BLaER1 treated with 17β-estradiol and CSF1 and Interleukin-3, amounts not matched to agents 10 nM and 100 nM (cell line): ENCODE results near the gene FGD5.
A peak's percentile ranks its signal among the peaks of the same experiment; 100 is the strongest.

Experiments
- H3K27ac ChIP-seq, 11 experiments: shearing (Covaris generic); formaldehyde crosslinking; 2 replicates each; pipeline ENCODE4 v1.8.1; 2022
- H3K27me3 ChIP-seq, 11 experiments: shearing (Covaris generic); formaldehyde crosslinking; 2 replicates each; pipeline ENCODE4 v1.8.1; 2022
- H3K36me3 ChIP-seq, 11 experiments: shearing (Covaris generic); formaldehyde crosslinking; 2 replicates each; pipeline ENCODE4 v1.8.1; 2022
- H3K4me1 ChIP-seq, 10 experiments: shearing (Covaris generic); formaldehyde crosslinking; 2 replicates each; pipeline ENCODE4 v1.8.1; 2022
- H3K4me2 ChIP-seq, 11 experiments: shearing (Covaris generic); formaldehyde crosslinking; 2 replicates each; pipeline ENCODE4 v1.8.1; 2022
- H3K4me3 ChIP-seq, 10 experiments: shearing (Covaris generic); formaldehyde crosslinking; 2 replicates each; pipeline ENCODE4 v1.8.1; 2022
- H3K9ac ChIP-seq, 11 experiments: shearing (Covaris generic); formaldehyde crosslinking; 2 replicates each; pipeline ENCODE4 v1.8.1; 2022
- H3K9me3 ChIP-seq, 11 experiments: shearing (Covaris generic); formaldehyde crosslinking; replicated peaks in 1 of 11; 2 replicates each; pipeline ENCODE4 v1.8.1; 2022
- H4K20me1 ChIP-seq, 11 experiments: shearing (Covaris generic); formaldehyde crosslinking; 2 replicates each; pipeline ENCODE4 v1.8.1; 2022
- Cebpa-rat ChIP-seq, 11 experiments: shearing (Covaris generic); IDR thresholded peaks; 2 replicates each; pipeline ENCODE4 v1.8.1; 2022

FGD5 gene

GRCh38 chr3:14913926-14914778, 95.4 kb downstream of the FGD5 start:
- Histone ChIP-seq H3K27ac (no peak overlapping the region), H3K9ac (no peak overlapping the region), H4K20me1 (no peaks in the 10 kb centered on the region; a peak in 1 of 22 replicates), H3K36me3 (no peaks in the 10 kb centered on the region), H3K27me3 (no peaks in the 10 kb centered on the region), H3K4me1 (no peaks in the 10 kb centered on the region; a peak in 3 of 20 replicates), H3K4me2 (no peak overlapping the region), H3K9me3 (no peaks in the 10 kb centered on the region), H3K4me3 (no peak overlapping the region)
- no peak for TF ChIP-seq Cebpa-rat (IDR thresholded peaks at IDR 0.05)

GRCh38 chr3:14914779-14915117, 96.0 kb downstream of the FGD5 start:
- H3K9me3 ChIP-seq, result no peaks in the 10 kb centered on the region
- H3K27me3 ChIP-seq, result no peaks in the 10 kb centered on the region
- H3K4me1 ChIP-seq, result no peaks in the 10 kb centered on the region; a peak in 1 of 20 replicates
- TF ChIP-seq Cebpa-rat (IDR thresholded peaks at IDR 0.05), result no peak
- H3K4me2 ChIP-seq, result no peak overlapping the region
- no peak overlapping the region for H3K9ac ChIP-seq
- H3K4me3 ChIP-seq, result no peak overlapping the region
- H3K36me3 ChIP-seq, result no peaks in the 10 kb centered on the region
- no peak overlapping the region for H3K27ac ChIP-seq
- H4K20me1 ChIP-seq, result no peaks in the 10 kb centered on the region; a peak in 1 of 22 replicates

- H3K9me3 ChIP-seq, result no peaks in the 10 kb centered on the region
These were observed 97.0 kb downstream of the FGD5 start for GRCh38 chr3:14915636-14916222.

GRCh38 chr3:14918356-14918860, 99.6 kb downstream of the FGD5 start:
- Histone ChIP-seq H3K27ac (no peak overlapping the region), H3K4me1 (peaks cover 0 to 6% (median 0%) of the 10 kb centered on the region in 10 experiments; a peak in 2 of 20 replicates), H3K36me3 (no peaks in the 10 kb centered on the region), H3K4me3 (no peak overlapping the region), H3K9ac (no peak overlapping the region), H4K20me1 (peaks cover 0 to 6% (median 0%) of the 10 kb centered on the region in 11 experiments; a peak in 2 of 22 replicates), H3K4me2 (no peak overlapping the region), H3K9me3 (no peaks in the 10 kb centered on the region), H3K27me3 (no peaks in the 10 kb centered on the region)
- TF ChIP-seq Cebpa-rat (IDR thresholded peaks at IDR 0.05), result no peak

More at GRCh38 chr3:14915636-14916222, 97.0 kb downstream of the FGD5 start:
- H3K4me3 ChIP-seq, result no peak overlapping the region
- H3K27me3 ChIP-seq, result no peaks in the 10 kb centered on the region
- no peaks in the 10 kb centered on the region for H3K36me3 ChIP-seq
- H3K4me1 ChIP-seq, result peaks cover 0 to under 1% (median 0%) of the 10 kb centered on the region in 10 experiments; a peak in 1 of 20 replicates
- H3K27ac ChIP-seq, result no peak overlapping the region
- no peaks in the 10 kb centered on the region; a peak in 1 of 22 replicates for H4K20me1 ChIP-seq
- no peak overlapping the region for H3K4me2 ChIP-seq
- no peak overlapping the region for H3K9ac ChIP-seq
- no peak for TF ChIP-seq Cebpa-rat (IDR thresholded peaks at IDR 0.05)

GRCh38 chr3:14920536-14920935, 101.8 kb downstream of the FGD5 start:
- Histone ChIP-seq H3K4me3 (no peak overlapping the region), H4K20me1 (peaks cover 0 to 6% (median 0%) of the 10 kb centered on the region in 11 experiments; a peak in 2 of 22 replicates), H3K9ac (no peak overlapping the region), H3K36me3 (no peaks in the 10 kb centered on the region), H3K4me1 (peaks cover 0 to 6% (median 0%) of the 10 kb centered on the region in 10 experiments; a peak in 2 of 20 replicates), H3K4me2 (peak overlapping the region in 1 of 11 experiments; percentile 47; a peak in 1 of 22 replicates), H3K9me3 (no peaks in the 10 kb centered on the region), H3K27ac (no peak overlapping the region), H3K27me3 (no peaks in the 10 kb centered on the region)
- TF ChIP-seq Cebpa-rat (IDR thresholded peaks at IDR 0.05), result no peak

GRCh38 chr3:14921034-14921616, 102.4 kb downstream of the FGD5 start:
- H4K20me1 ChIP-seq, result peaks cover 0 to 6% (median 0%) of the 10 kb centered on the region in 11 experiments; a peak in 2 of 22 replicates
- no peaks in the 10 kb centered on the region for H3K36me3 ChIP-seq
- H3K4me1 ChIP-seq, result peaks cover 0 to 8% (median 0%) of the 10 kb centered on the region in 10 experiments; a peak in 2 of 20 replicates
- H3K27me3 ChIP-seq, result no peaks in the 10 kb centered on the region
- no peak overlapping the region for H3K4me3 ChIP-seq
- no peaks in the 10 kb centered on the region for H3K9me3 ChIP-seq
- H3K4me2 ChIP-seq, result peak overlapping the region in 1 of 11 experiments; percentile 47; a peak in 2 of 22 replicates
- no peak overlapping the region for H3K27ac ChIP-seq
- no peak for TF ChIP-seq Cebpa-rat (IDR thresholded peaks at IDR 0.05)
- no peak overlapping the region for H3K9ac ChIP-seq

DNA sequence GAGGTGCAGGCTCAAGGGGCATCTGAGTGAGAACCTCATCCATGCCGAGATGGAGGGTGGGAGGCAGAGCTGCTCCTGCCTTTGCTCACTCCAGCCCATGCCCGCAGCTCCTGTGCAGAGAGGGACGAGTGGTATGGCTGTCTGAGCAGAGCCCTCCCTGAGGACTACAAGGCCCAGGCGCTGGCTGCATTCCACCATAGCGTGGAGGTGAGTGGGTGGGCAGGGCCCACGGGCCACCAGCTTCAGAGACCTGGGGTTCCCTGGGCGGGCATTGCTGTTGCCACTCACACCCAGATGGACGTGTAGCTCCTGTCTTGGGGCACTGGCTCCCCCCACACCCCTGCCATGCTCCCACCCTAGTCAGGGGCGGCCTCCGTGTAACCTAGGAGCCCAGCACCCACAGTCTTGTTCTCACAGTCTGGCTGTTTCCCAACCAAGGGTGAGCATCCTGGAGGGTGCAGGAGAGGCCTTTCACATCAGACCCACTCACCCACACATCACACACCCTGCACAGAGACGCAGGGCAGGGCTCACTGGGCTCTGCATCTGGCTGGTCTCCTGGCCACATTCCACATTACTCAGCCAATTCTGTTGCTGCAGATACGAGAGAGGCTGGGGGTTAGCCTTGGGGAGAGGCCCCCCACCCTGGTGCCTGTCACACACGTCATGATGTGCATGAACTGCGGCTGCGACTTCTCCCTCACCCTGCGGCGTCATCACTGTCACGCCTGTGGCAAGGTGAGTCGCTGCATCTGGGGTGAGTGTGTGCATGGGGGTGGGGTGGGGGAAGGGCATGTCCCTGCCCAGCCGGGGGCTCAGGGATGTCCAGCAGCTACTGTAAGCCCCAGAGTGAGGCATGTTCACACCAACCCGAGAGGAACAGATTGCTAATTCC, 103.3 kb downstream of the FGD5 start:
- no peak overlapping the region for H3K4me2 ChIP-seq
- H3K9me3 ChIP-seq, result no peaks in the 10 kb centered on the region
- no peaks in the 10 kb centered on the region for H3K27me3 ChIP-seq
- no peak for TF ChIP-seq Cebpa-rat (IDR thresholded peaks at IDR 0.05)
- H3K4me3 ChIP-seq, result no peak overlapping the region
- H3K36me3 ChIP-seq, result no peaks in the 10 kb centered on the region
- H3K4me1 ChIP-seq, result peaks cover 0 to 9% (median 0%) of the 10 kb centered on the region in 10 experiments; a peak in 2 of 20 replicates
- H3K9ac ChIP-seq, result no peak overlapping the region
- no peak overlapping the region for H3K27ac ChIP-seq
- H4K20me1 ChIP-seq, result peaks cover 0 to 6% (median 0%) of the 10 kb centered on the region in 11 experiments; a peak in 2 of 22 replicates

DNA sequence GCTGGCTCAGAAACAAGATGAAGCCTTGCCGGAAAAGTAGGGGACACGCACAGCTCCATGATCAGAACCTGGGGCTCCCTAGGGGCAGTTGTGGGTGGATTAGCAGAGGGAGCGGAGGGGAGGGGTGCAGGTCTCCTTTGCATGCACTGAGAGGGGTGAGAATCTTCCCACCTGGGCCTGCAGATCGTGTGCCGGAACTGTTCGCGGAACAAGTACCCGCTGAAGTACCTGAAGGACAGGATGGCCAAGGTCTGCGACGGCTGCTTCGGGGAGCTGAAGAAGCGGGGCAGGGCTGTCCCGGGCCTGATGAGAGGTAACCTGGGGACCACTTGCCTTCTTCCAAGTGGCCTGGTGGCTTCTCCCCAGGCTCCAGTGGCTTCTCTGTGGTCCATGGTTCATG, 104.1 kb downstream of the FGD5 start:
- H3K4me1 ChIP-seq, result peaks cover 0 to 9% (median 0%) of the 10 kb centered on the region in 10 experiments; a peak in 2 of 20 replicates
- H4K20me1 ChIP-seq, result peaks cover 0 to 6% (median 0%) of the 10 kb centered on the region in 11 experiments; a peak in 2 of 22 replicates
- H3K36me3 ChIP-seq, result no peaks in the 10 kb centered on the region
- H3K4me3 ChIP-seq, result no peak overlapping the region
- no peak overlapping the region for H3K4me2 ChIP-seq
- H3K9me3 ChIP-seq, result no peaks in the 10 kb centered on the region
- no peak for TF ChIP-seq Cebpa-rat (IDR thresholded peaks at IDR 0.05)
- H3K27me3 ChIP-seq, result no peaks in the 10 kb centered on the region
- H3K9ac ChIP-seq, result no peak overlapping the region
- no peak overlapping the region for H3K27ac ChIP-seq
